GM23248 (cell line): ENCODE results near the gene DICER1. TPM values are rescaled to one million over a fixed set of nuclear protein-coding genes. Genes with fewer than 3 reads are reported as not detected.

Experiments
- DNase-seq: peaks from one replicate; pipeline ENCODE4 v3.0.0-alpha.2; 2015
- H2AFZ ChIP-seq: fragments of 200-600 bp; sonication (generic); 2 replicates; pipeline ENCODE4 v1.6.1; 2016; ENCODE audit warnings: antibody characterized with exemption
- H3F3A ChIP-seq: fragments of 200-600 bp; sonication (generic); 2 replicates; pipeline ENCODE4 v1.6.1; 2016; ENCODE audit warnings: mild to moderate bottlenecking, antibody characterized with exemption, mixed run types; ENCODE audit not compliant: insufficient read depth
- H3K27ac ChIP-seq: fragments of 200-600 bp; sonication (generic); 2 replicates; pipeline ENCODE4 v1.5.1; 2016; ENCODE audit warnings: mild to moderate bottlenecking
- H3K27me3 ChIP-seq: fragments of 200-600 bp; sonication (generic); replicated peaks from 2 replicates; pipeline ENCODE4 v1.6.1; 2016; ENCODE audit warnings: mild to moderate bottlenecking; ENCODE audit not compliant: insufficient read depth
- H3K36me3 ChIP-seq: fragments of 200-600 bp; sonication (generic); 2 replicates; pipeline ENCODE4 v1.6.1; 2016; ENCODE audit warnings: low read depth, mild to moderate bottlenecking
- H3K4me1 ChIP-seq: fragments of 200-600 bp; sonication (generic); 2 replicates; pipeline ENCODE4 v1.6.1; 2016; ENCODE audit warnings: mild to moderate bottlenecking; ENCODE audit not compliant: insufficient read depth
- H3K4me2 ChIP-seq: fragments of 200-600 bp; sonication (generic); one replicate; pipeline ENCODE4 v1.6.1; 2016; ENCODE audit warnings: mild to moderate bottlenecking; ENCODE audit not compliant: unreplicated experiment
- H3K4me3 ChIP-seq: fragments of 200-600 bp; sonication (generic); 2 replicates; pipeline ENCODE4 v1.5.1; 2016; ENCODE audit warnings: mild to moderate bottlenecking
- H3K79me2 ChIP-seq: fragments of 200-600 bp; sonication (generic); 2 replicates; pipeline ENCODE4 v1.6.1; 2016; ENCODE audit warnings: mild to moderate bottlenecking; ENCODE audit not compliant: insufficient read depth
- H3K9ac ChIP-seq: fragments of 200-600 bp; sonication (generic); 2 replicates; pipeline ENCODE4 v1.6.1; 2016; ENCODE audit warnings: mild to moderate bottlenecking
- H3K9me2 ChIP-seq: fragments of 200-600 bp; sonication (generic); 2 replicates; pipeline ENCODE4 v1.6.1; 2016; ENCODE audit warnings: mixed run types, mild to moderate bottlenecking, moderate library complexity; ENCODE audit not compliant: insufficient read depth
- H3K9me3 ChIP-seq: fragments of 200-600 bp; sonication (generic); one replicate; pipeline ENCODE4 v1.6.1; 2017; ENCODE audit warnings: low read depth
- H4K20me1 ChIP-seq: fragments of 200-600 bp; sonication (generic); 2 replicates; pipeline ENCODE4 v1.6.0; 2016; ENCODE audit not compliant: insufficient read depth
- EZH2 ChIP-seq: fragments of 200-600 bp; sonication (generic); IDR thresholded peaks from 2 replicates; pipeline ENCODE4 v1.6.1; 2018; ENCODE audit warnings: antibody characterized with exemption, mild to moderate bottlenecking; ENCODE audit not compliant: insufficient read depth, poor library complexity, severe bottlenecking
- EZH2phosphoT487 ChIP-seq: fragments of 200-600 bp; sonication (generic); IDR thresholded peaks from 2 replicates; pipeline ENCODE4 v1.6.1; 2018; ENCODE audit warnings: antibody characterized with exemption, moderate library complexity, mild to moderate bottlenecking, low read depth; ENCODE audit not compliant: insufficient read depth
- WGBS, 2 experiments: methylation state at CpG; one replicate each; pipeline ENCODE4 v1.1.6; 2015 to 2017; ENCODE audit warnings: low lambda C conversion rate in 2 of 2, low coverage in 1 of 2; ENCODE audit errors: missing lambda C conversion rate in 2 of 2; 5-methylcytosine and 5-hydroxymethylcytosine counted together
- in situ Hi-C: fragments of 300-500 bp; cut with MboI; formaldehyde crosslinking; loops from 2 replicates; pipeline ENCODE4 v1.15.0; 2020
- polyA plus RNA-seq: library from polyadenylated mRNA; unstranded; fragments of >200 nt; fragmentation: Nextera tagmentation; extraction: Ambion mirVana; gene quantifications from 2 replicates; pipeline ENCODE4 v1.2.1, GENCODE V29; 2016
- total RNA-seq: library from RNA; depleted of rRNA; stranded (reverse); fragments of >200 nt; shearing (Covaris generic); gene quantifications from 2 replicates; pipeline ENCODE4 v1.2.3, GENCODE V29; 2014

DICER1 gene
- total and polyA plus RNA-seq, 2 experiments from 2014 or later = 9.8 to 27.6 TPM

- no peaks in the 10 kb centered on the region; the same call in 1 of the 2 replicates for H3K27me3 ChIP-seq
- H3K9me3 ChIP-seq = no peaks in the 10 kb centered on the region
- no peaks in the 10 kb centered on the region for H4K20me1 ChIP-seq
- no peak overlapping the region for H2AFZ ChIP-seq
- no peaks in the 10 kb centered on the region for H3K79me2 ChIP-seq
- H3K4me1 ChIP-seq = no peaks in the 10 kb centered on the region
- in situ Hi-C loops = no loop called here
- WGBS, 2 experiments = 58 to 59% methylated on average over 10 of the region's 10 CpGs
- no peaks in the 10 kb centered on the region for H3K36me3 ChIP-seq
- H3K27ac ChIP-seq = no peak overlapping the region
- DNase-seq = no peak
- no peak overlapping the region for H3K4me2 ChIP-seq
- H3F3A ChIP-seq = no peaks in the 10 kb centered on the region
- no peak overlapping the region for H3K9ac ChIP-seq
- no peaks in the 10 kb centered on the region for H3K9me2 ChIP-seq
- TF ChIP-seq EZH2 (no peak), EZH2phosphoT487 (no peak)
- no peak overlapping the region for H3K4me3 ChIP-seq
Measured at GRCh38 chr14:95048771-95049312, 108.5 kb downstream of the DICER1 start.

DNA sequence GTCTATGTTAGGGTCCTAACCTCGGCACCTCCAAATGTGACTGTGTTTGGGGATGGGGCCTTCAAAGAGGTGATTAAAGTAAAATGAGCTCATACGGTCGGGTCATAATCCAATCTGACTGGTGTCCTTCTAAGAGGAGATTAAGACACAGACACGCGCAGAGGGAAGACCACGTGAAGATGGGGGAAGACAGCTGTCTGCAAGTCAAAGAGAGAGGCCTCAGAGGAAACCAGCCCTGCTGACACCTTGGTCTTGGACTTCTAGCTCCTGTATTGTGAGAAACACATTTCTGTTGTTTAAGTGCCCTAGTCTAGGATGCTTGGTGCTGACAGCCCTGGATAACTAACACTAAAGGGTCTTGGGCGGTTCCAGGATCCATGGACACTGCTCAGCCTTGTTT lies 109.6 kb downstream of the DICER1 start:
- no peaks in the 10 kb centered on the region; the same call in 1 of the 2 replicates for H3K27me3 ChIP-seq
- H3K4me2 ChIP-seq = no peak overlapping the region
- H3K9ac ChIP-seq = no peak overlapping the region
- no peaks in the 10 kb centered on the region for H3K4me1 ChIP-seq
- no peaks in the 10 kb centered on the region for H4K20me1 ChIP-seq
- 70 to 72% methylated on average over 7 of the region's 7 CpGs for WGBS, 2 experiments
- no peaks in the 10 kb centered on the region for H3K79me2 ChIP-seq
- no peaks in the 10 kb centered on the region for H3F3A ChIP-seq
- no peak overlapping the region for H3K27ac ChIP-seq
- no peak overlapping the region for H3K4me3 ChIP-seq
- no peaks in the 10 kb centered on the region for H3K9me2 ChIP-seq
- no peak for DNase-seq
- in situ Hi-C loops = no loop called here
- TF ChIP-seq EZH2phosphoT487 (no peak), EZH2 (no peak)
- H3K36me3 ChIP-seq = no peaks in the 10 kb centered on the region
- H3K9me3 ChIP-seq = no peaks in the 10 kb centered on the region
- H2AFZ ChIP-seq = no peak overlapping the region

- WGBS, 2 experiments = 65 to 72% methylated on average over 28 of the region's 28 CpGs
- Histone ChIP-seq H2AFZ (no peak overlapping the region), H3K4me3 (no peak overlapping the region), H3F3A (no peaks in the 10 kb centered on the region), H3K9me2 (no peaks in the 10 kb centered on the region), H3K36me3 (no peaks in the 10 kb centered on the region), H3K27me3 (no peaks in the 10 kb centered on the region; the same call in 1 of the 2 replicates), H3K9ac (no peak overlapping the region), H3K79me2 (no peaks in the 10 kb centered on the region), H4K20me1 (no peaks in the 10 kb centered on the region), H3K27ac (no peak overlapping the region), H3K9me3 (no peaks in the 10 kb centered on the region), H3K4me1 (no peaks in the 10 kb centered on the region), H3K4me2 (no peak overlapping the region)
- TF ChIP-seq EZH2phosphoT487 (no peak), EZH2 (no peak)
- in situ Hi-C loops = no loop called here
- no peak for DNase-seq
Measured at GRCh38 chr14:95046711-95047681, 110.3 kb downstream of the DICER1 start.

DNA sequence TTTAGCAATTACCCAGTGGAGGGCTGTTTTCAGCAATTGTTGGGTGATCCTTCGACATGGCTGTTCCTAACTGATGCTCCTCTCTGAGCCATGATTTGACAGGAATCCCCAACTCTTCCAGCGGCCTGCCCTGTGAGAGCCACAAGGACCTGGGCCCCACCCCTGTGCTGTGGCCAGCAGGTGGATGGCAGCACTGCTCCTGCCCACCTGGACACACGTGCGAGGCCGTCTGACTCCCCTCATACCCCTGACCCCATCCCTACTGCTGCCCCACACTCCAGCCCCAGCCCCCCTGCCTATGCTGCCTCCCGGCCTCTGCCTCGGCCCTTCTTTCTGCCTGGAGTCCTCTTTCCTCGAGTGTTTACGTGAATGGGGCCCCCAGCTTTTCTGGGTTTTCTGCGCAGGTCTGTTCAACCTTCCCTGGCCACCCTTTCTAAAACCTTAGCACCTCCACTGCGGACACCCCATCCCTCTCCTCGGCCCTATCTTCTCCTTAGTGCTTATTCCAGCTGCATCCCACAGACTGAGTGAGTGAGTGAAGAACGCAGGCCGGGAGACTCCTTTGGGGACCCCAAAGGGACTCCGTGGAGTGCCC lies 111.4 kb downstream of the DICER1 start:
- no peak overlapping the region for H3K27ac ChIP-seq
- no peak overlapping the region for H3K4me2 ChIP-seq
- no peak for DNase-seq
- in situ Hi-C loops = no loop called here
- no peak overlapping the region for H3K4me3 ChIP-seq
- no peaks in the 10 kb centered on the region for H3K36me3 ChIP-seq
- no peaks in the 10 kb centered on the region for H3K4me1 ChIP-seq
- H3F3A ChIP-seq = no peaks in the 10 kb centered on the region
- H3K9me3 ChIP-seq = no peaks in the 10 kb centered on the region
- H3K79me2 ChIP-seq = no peaks in the 10 kb centered on the region
- TF ChIP-seq EZH2 (no peak), EZH2phosphoT487 (no peak)
- 58 to 61% methylated on average over 10 to 15 of the region's 15 CpGs for WGBS, 2 experiments
- H2AFZ ChIP-seq = no peak overlapping the region
- H3K9me2 ChIP-seq = no peaks in the 10 kb centered on the region
- H3K27me3 ChIP-seq = no peaks in the 10 kb centered on the region; the same call in 1 of the 2 replicates
- H3K9ac ChIP-seq = no peak overlapping the region
- no peaks in the 10 kb centered on the region for H4K20me1 ChIP-seq
